Endothelial cell of umbilical vein (primary cell): ENCODE measurements around the gene CUL2. TPM values are rescaled to one million over a fixed set of nuclear protein-coding genes. Genes with fewer than 3 reads are reported as not detected.
A peak's percentile ranks its signal among the peaks of the same experiment; 100 is the strongest.

ENCODE experiments used
- BruUV-seq: library from RNA; stranded (reverse); fragments of 400-500 nt; replicated peaks from 2 replicates; lab custom pipeline; 2021; lab: Mats Ljungman, UMichigan
- CTCF ChIA-PET: fragments of 300-600, 350-600 bp; sonication (Branson Sonifier 250); formaldehyde crosslinking; loops from one replicate; lab custom pipeline; 2021; ENCODE audit warnings: antibody characterized with exemption, inconsistent platforms; lab: Charles Lee
- POLR2A ChIA-PET: fragments of 300-600, 350-600 bp; sonication (Branson Sonifier 250); formaldehyde crosslinking; loops from one replicate; lab custom pipeline; 2021; ENCODE audit warnings: antibody characterized with exemption, inconsistent platforms; lab: Charles Lee
- DNase-seq: peaks from one replicate; pipeline ENCODE4 v3.0.0-alpha.2; 2011; ENCODE audit warnings: low read depth, low spot score
- FAIRE-seq: peaks from 2 replicates; lab custom pipeline; 2011; peaks lifted over from hg19 to GRCh38; lab: Jason Lieb, UNC
- H2AFZ ChIP-seq: 2 replicates; pipeline ENCODE4 v1.6.0; 2012; ENCODE audit warnings: low read depth, low read length, control low read depth, inconsistent platforms
- H3K27ac ChIP-seq: 2 replicates; pipeline ENCODE4 v1.5.1; 2011; ENCODE audit warnings: low read depth, mild to moderate bottlenecking, control low read depth, low read length, moderate library complexity; ENCODE audit not compliant: insufficient read depth
- H3K27me3 ChIP-seq, 2 experiments: 2 replicates each; pipeline versions ENCODE4 v1.6.0 to v1.6.1; 2011; ENCODE audit warnings: low read length in 2 of 2, mixed read lengths in 1 of 2; ENCODE audit not compliant: control insufficient read depth in 2 of 2, insufficient read depth in 2 of 2
- H3K36me3 ChIP-seq, 2 experiments: 2 replicates in 1 of 2; 3 replicates in 1 of 2; pipeline ENCODE4 v1.5.1; 2011; ENCODE audit warnings: low read length in 2 of 2, mild to moderate bottlenecking in 1 of 2, moderate library complexity in 1 of 2; ENCODE audit not compliant: control insufficient read depth in 2 of 2, insufficient read depth in 2 of 2; ENCODE audit errors: extremely low read depth in 1 of 2
- H3K4me1 ChIP-seq: 3 replicates; pipeline ENCODE4 v1.5.1; 2011; ENCODE audit warnings: mild to moderate bottlenecking, low read length; ENCODE audit not compliant: control insufficient read depth, insufficient read depth; ENCODE audit errors: extremely low read depth
- H3K4me2 ChIP-seq: 2 replicates; pipeline ENCODE4 v1.6.1; 2011; ENCODE audit warnings: low read length, control low read depth, mixed read lengths; ENCODE audit not compliant: insufficient read depth
- H3K4me3 ChIP-seq, 3 experiments: fragments of 200-600 bp in 1 of 3; sonication (generic), shearing (Covaris generic) in 1 of 3; replicated peaks in 1 of 3; 2 replicates each; pipeline ENCODE4 v1.5.1; 2011 to 2016; ENCODE audit warnings: control low read depth in 3 of 3, low read length in 3 of 3, mild to moderate bottlenecking in 2 of 3, inconsistent platforms in 1 of 3, low read depth in 1 of 3, moderate library complexity in 1 of 3; ENCODE audit not compliant: insufficient read depth in 1 of 3
- H3K79me2 ChIP-seq: 2 replicates; pipeline ENCODE4 v1.6.0; 2012; ENCODE audit warnings: low read length, inconsistent platforms; ENCODE audit not compliant: control insufficient read depth, insufficient read depth
- H3K9ac ChIP-seq: replicated peaks from 2 replicates; pipeline ENCODE3; 2011; ENCODE audit warnings: low read length, control low read depth; ENCODE audit not compliant: insufficient read depth; ENCODE audit errors: extremely low read depth
- H3K9me1 ChIP-seq: replicated peaks from 3 replicates; pipeline ENCODE4 v1.6.0; 2011; ENCODE audit warnings: mild to moderate bottlenecking, low read length; ENCODE audit not compliant: control insufficient read depth, insufficient read depth; ENCODE audit errors: extremely low read depth
- H3K9me3 ChIP-seq: replicated peaks from 2 replicates; pipeline ENCODE4 v1.5.1; 2012; ENCODE audit warnings: low read length, inconsistent platforms; ENCODE audit not compliant: control insufficient read depth, insufficient read depth
- H4K20me1 ChIP-seq: replicated peaks from 2 replicates; pipeline ENCODE3; 2011; ENCODE audit warnings: mild to moderate bottlenecking, low read length; ENCODE audit not compliant: control insufficient read depth, insufficient read depth; ENCODE audit errors: extremely low read depth
- CTCF ChIP-seq, 2 donors: IDR thresholded peaks; 1 replicate in 1 of 2; 2 replicates in 1 of 2; pipeline ENCODE4 v1.5.1; 2011; ENCODE audit warnings: low read length in 2 of 2, mild to moderate bottlenecking in 2 of 2, moderate library complexity in 2 of 2, control low read depth in 1 of 2, inconsistent platforms in 1 of 2, low read depth in 1 of 2; ENCODE audit not compliant: insufficient read depth in 1 of 2; ENCODE audit errors: extremely low read depth in 1 of 2
- EZH2 ChIP-seq: IDR thresholded peaks from 2 replicates; pipeline ENCODE4 v1.6.1; 2012; ENCODE audit warnings: borderline replicate concordance, low read depth, mild to moderate bottlenecking, moderate library complexity, low read length, inconsistent platforms; ENCODE audit not compliant: severe bottlenecking
- FOS ChIP-seq: IDR thresholded peaks from 2 replicates; pipeline ENCODE4 v1.6.1; 2011; ENCODE audit warnings: mild to moderate bottlenecking, low read length, moderate library complexity, borderline replicate concordance; ENCODE audit not compliant: insufficient read depth
- GATA2 ChIP-seq: IDR thresholded peaks from 2 replicates; pipeline ENCODE4 v1.7.0; 2011; ENCODE audit warnings: low read depth, mild to moderate bottlenecking, moderate library complexity, mixed read lengths, low read length; ENCODE audit not compliant: insufficient read length, insufficient read depth
- JUN ChIP-seq: IDR thresholded peaks from 2 replicates; pipeline ENCODE4 v1.6.1; 2011; ENCODE audit warnings: borderline replicate concordance, low read depth; ENCODE audit not compliant: insufficient read length, insufficient read depth
- MAX ChIP-seq: IDR thresholded peaks from 2 replicates; pipeline ENCODE4 v1.6.1; 2011; ENCODE audit not compliant: insufficient read depth, insufficient read length
- MYC ChIP-seq: IDR thresholded peaks from one replicate; pipeline ENCODE4 v1.6.1; 2011; ENCODE audit warnings: mild to moderate bottlenecking, low read depth, low read length
- POLR2A ChIP-seq: IDR thresholded peaks from 2 replicates; pipeline ENCODE4 v1.6.1; 2012; ENCODE audit warnings: low read depth, mild to moderate bottlenecking, control low read depth, low read length
- POLR2AphosphoS5 ChIP-seq: IDR thresholded peaks from 2 replicates; pipeline ENCODE4 v1.6.1; 2012; ENCODE audit warnings: low read depth, mild to moderate bottlenecking, control low read depth, low read length, moderate library complexity; ENCODE audit not compliant: insufficient read depth
- dilution Hi-C: fragments of 300-500 bp; cut with MboI; formaldehyde crosslinking; loops from one replicate; pipeline ENCODE4 v1.15.0; 2019; ENCODE audit warnings: low sequenced_read_pairs; ENCODE audit not compliant: extremely low pct_ligation_motif_present
- intact Hi-C: fragments of 100-400 bp; cut with micrococcal nuclease; formaldehyde crosslinking; loops from one replicate; pipeline ENCODE4 v1.10.0; 2022
- polyA plus RNA-seq, 4 experiments: library from polyadenylated mRNA; depleted of rRNA in 3 of 4; stranded (reverse) in 3 of 4; unstranded in 1 of 4; fragments of >200 nt; gene quantifications; 2 replicates each; pipeline versions ENCODE4 v1.2.1 to v1.2.3, GENCODE V29; 2011 to 2012; ENCODE audit warnings: missing spikeins in 1 of 4
- total RNA-seq: library from RNA; stranded (reverse); gene quantifications from 2 replicates; pipeline ENCODE4 v1.2.3, GENCODE V29; 2021

The CUL2 gene
- total and polyA plus RNA-seq, 2 donors (not counting 3 experiments of a cell fraction or from before 2014, with no cell fraction given) = 11.6 to 45.3 TPM

- H3K4me1 ChIP-seq = peaks cover 9% of the 10 kb centered on the region
- dilution Hi-C loops = no loop called here
- H3K79me2 ChIP-seq = no peaks in the 10 kb centered on the region
- no peaks in the 10 kb centered on the region for H3K9me3 ChIP-seq
- DNase-seq (no peak), FAIRE-seq (no peak)
- H3K9ac ChIP-seq = no peak overlapping the region
- H3K27me3 ChIP-seq = no peaks in the 10 kb centered on the region
- BruUV-seq = no TSS peak
- no peaks in the 10 kb centered on the region for H4K20me1 ChIP-seq
- intact Hi-C loops = no loop called here
- no peaks in the 10 kb centered on the region for H3K9me1 ChIP-seq
- peaks cover 0 to 2% of the 10 kb centered on the region in 2 experiments for H3K36me3 ChIP-seq
- TF ChIP-seq POLR2AphosphoS5 (no peak), MYC (no peak), MAX (no peak), POLR2A (no peak)
- POLR2A ChIA-PET = no interaction called here
- H3K4me3 ChIP-seq = no peak overlapping the region
- H3K27ac ChIP-seq = no peak overlapping the region
- CTCF ChIA-PET = interaction anchor here (0.7 to 4.9 kb wide), 9 partner anchors 8 to 1885 kb away, joined by 3 to 90 read pairs (median 12); no protein-coding TSS in a partner anchor
- no peak overlapping the region for H3K4me2 ChIP-seq
- H2AFZ ChIP-seq = no peak overlapping the region
Observed at GRCh38 chr10:34995925-34996324, 94.2 kb downstream of the CUL2 start.

GRCh38 chr10:34994565-34995142 is 95.5 kb downstream of the CUL2 start:
- CTCF ChIA-PET = interaction anchor here (0.6 to 4.9 kb wide), 48 partner anchors 8 to 1886 kb away, joined by 3 to 90 read pairs (median 4); partner anchors contain the start of genes CREM and CUL2
- peak; percentile 80 for FAIRE-seq
- dilution Hi-C loops = no loop called here

More at GRCh38 chr10:34994565-34995142, 95.5 kb downstream of the CUL2 start:
- H3K4me2 ChIP-seq = no peak overlapping the region
- no peaks in the 10 kb centered on the region for H3K27me3 ChIP-seq
- no TSS peak for BruUV-seq
- peaks cover 0 to 2% of the 10 kb centered on the region in 2 experiments for H3K36me3 ChIP-seq
- no peak overlapping the region for H3K4me3 ChIP-seq
- H3K79me2 ChIP-seq = no peaks in the 10 kb centered on the region
- no peaks in the 10 kb centered on the region for H4K20me1 ChIP-seq
- no peak overlapping the region for H3K27ac ChIP-seq
- POLR2A ChIA-PET = interaction anchor here (1.2 kb wide), 1 partner anchor 15 kb away, joined by 3 read pairs; no protein-coding TSS in a partner anchor
- no peaks in the 10 kb centered on the region for H3K9me1 ChIP-seq
- peak; percentile 87 for DNase-seq
- intact Hi-C loops = loop anchor here (1.0 to 5.0 kb wide), 7 partner anchors 33 to 327 kb away; partner anchors contain the start of genes CREM and CUL2
- H3K4me1 ChIP-seq = peaks cover 7% of the 10 kb centered on the region
- no peak overlapping the region for H2AFZ ChIP-seq
- no peak overlapping the region for H3K9ac ChIP-seq
- no peaks in the 10 kb centered on the region for H3K9me3 ChIP-seq
- TF ChIP-seq FOS (peak; percentile 80), POLR2A (no peak), MYC (no peak), POLR2AphosphoS5 (peak; percentile 41), EZH2 (no peak), CTCF (IDR thresholded peaks at IDR 0.05; ENCODE audit: extremely low read depth in 1 of 2, insufficient read depth in 1 of 2, low read depth in 1 of 2, low read length in 2 of 2) (peak; percentile 67), MAX (no peak), JUN (peak; percentile 94), GATA2 (no peak)
